UCSD-AML1 (cell line): ENCODE measurements around the gene ATP6V0D1.

Source experiments
- DNase-seq: peaks from one replicate; lab custom pipeline; 2025; ENCODE audit not compliant: unreplicated experiment; lab: John Stamatoyannopoulos, UW

The ATP6V0D1 gene

DNA sequence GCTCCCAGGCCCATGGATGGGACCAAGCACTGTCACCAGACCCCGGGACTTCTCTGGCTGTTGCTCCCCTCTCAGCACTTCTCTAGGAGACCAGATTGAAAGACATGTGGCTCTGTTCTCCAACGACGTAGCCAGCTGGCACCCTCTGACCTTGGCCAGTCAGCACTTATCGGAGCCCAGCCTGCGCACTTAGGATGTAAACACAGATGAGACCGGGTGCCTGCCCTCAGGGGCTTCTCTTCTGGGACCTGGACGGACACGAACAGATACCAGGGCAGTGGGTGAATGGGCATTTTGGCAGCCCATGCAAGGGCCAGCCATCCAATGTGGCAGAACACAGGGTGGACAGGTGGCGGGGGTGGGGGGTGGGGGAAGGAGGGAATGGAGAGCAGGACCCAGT is 71.3 kb downstream of the ATP6V0D1 start:
- DNase-seq = no peak

- no peak for DNase-seq
These were observed 73.0 kb downstream of the ATP6V0D1 start for GRCh38 chr16:67407788-67408452.

DNA sequence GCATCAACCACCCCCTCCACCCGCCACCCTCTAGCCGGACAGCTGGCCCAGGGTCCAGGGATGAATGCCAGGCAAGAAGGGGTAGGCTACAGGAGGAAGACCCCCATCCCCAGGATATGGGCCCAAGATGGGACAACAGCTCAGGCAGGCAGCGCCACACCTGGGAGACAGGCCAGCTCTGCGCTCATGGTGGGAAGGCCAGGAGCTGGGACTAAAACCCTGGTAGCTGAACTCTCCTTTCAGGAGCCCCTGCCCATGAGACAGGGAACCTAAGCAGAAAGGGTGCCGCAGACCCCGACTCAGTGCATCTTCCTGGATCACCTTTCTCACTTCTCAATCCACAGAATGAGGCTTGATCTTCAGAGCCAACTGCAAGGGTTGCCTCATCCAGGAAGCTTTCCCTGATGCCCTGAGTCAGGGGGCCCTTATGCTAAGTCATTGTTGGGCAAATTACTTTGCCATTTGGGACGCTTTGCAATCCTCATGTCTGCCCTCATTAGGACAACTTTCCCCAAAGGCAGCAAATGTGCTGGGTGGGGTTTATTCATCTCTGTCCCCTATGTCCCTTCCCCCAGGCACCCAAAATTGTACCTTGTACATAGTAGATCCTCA is 73.7 kb downstream of the ATP6V0D1 start:
- no peak for DNase-seq

DNA sequence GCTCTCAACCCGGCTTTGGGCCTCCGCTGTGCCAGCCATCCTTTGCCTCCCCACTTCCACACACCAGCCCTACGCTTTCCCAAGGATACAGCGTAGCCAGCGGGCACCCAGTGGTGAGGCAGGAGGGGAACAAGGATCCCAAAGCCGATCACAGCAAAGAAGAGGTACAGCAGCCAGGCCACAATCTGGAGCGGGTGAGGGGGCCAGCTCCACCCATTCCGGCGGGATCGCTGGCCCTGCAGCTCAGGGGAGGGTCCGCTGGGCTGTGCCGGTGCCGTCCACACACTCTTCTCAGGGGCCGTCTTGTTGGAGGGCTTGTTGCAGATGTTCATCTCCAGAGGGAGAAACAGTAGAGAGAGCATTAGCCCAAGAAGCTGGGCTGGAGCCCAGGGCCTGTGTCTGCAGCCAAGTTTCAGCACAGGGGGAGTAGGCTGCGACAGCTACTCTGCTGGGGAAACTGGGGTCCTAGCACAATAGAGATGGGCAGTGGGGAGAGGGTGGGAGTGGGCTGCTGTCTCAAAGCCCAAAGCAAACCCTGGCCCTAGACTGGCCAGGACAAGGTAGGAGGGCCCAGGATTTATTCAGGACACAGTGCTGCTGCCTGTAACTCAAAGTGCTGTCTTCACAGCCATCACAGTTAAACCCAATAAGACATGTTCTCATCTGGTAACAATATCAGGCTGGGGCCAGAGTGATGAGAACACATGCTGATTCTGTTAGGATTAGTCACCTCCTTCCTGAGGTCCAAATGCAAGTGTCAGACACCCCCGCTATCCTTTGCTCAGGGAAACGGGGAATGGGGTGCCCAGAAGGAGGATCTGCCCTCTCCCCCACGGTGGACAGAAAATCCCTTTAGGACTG is 74.6 kb downstream of the ATP6V0D1 start:
- no peak for DNase-seq

DNA sequence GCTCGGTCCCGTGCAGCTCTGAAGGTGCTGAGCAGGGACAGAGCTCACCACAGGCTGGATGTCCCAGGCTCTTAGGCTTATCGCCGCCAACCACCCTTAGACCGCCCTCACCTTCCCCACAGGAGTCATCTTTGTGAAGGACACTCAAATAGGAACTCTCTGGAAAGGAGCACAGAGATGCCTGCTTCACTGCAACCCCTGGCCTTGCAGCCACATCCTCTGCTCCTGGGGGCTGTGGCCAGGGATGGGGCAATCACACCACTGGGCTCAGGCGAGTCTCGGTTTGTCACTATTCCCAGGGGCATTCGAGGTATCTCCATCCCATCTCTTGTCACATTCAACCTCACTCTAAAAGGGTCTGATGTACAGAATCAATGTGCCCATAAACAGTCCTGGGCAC is 75.6 kb downstream of the ATP6V0D1 start:
- no peak for DNase-seq

- no peak for DNase-seq
These were observed 76.2 kb downstream of the ATP6V0D1 start for GRCh38 chr16:67404740-67405226.

DNA sequence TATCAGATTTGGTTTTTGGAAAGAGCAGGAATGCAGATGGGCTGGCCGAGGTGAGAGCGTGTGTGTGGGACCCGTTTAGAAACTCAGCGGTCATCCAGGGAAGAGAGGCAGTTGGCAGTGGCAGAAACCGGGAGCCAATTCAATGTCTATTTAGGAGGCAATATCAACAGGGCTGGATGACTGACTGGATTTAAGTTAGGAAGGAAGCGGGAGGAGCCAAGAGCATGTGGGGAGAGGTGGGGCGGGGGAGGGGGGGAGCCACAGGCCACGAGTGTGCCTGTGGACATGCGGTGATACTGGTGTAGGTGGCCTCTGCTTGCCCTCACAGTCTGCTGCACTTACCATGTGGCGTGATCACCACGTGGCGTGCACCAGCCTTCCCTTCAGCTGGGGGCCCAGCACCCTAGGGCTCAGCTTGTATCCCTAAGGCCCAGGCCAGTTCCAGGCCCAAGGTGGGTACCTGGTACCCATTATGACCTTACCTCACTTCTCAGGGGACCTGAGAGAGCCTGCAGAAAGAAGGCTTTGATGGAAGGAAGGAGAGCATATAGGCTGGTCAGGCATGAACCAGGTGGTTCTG is 76.9 kb downstream of the ATP6V0D1 start:
- DNase-seq = peak; percentile 28

DNA sequence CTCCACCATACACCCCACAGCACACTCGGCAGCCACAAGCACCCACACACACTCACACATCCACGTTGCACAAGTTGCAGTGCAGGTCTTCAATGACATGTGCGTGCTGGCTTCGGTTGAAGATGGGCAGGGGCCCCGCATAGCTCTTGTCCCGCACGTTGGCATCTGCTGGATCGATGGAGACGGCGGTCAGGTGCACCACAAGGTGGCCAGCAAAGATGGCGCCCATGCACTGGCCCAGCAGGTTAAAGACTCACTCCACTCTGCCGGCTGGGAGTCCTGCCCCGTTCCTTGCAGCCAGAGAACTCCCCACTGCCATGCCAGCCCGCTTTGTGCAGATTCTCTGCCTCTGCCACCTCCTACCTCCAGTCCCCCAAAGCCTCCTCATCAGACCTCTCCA is 80.1 kb downstream of the ATP6V0D1 start:
- no peak for DNase-seq

- no peak for DNase-seq
These were observed 80.9 kb downstream of the ATP6V0D1 start for GRCh38 chr16:67399749-67400704.

DNA sequence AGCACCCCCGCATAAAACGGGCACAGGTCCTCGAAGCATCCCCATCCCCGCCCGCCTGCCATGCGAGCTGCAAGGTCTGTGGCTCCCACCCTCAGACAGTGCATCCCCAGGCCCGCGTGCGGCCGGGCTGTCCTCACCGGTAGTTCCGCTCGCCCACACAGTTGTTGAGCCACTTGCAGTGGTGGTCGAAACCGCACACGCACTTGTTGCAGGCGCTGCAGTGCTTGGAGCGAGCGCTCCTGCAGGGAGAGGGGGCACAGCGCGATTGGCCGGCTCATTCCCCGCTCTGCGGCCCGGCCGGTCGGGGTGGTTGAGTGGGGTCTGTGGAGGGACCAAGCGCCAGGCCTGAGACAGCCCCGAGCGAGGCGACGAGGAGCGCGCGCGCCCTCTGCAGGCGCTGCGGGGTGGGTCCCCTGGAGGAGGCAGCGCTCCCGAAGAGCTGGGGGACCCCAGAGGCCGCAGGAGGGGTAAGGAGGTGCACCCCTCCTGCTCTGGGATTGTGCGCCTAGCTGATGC is 81.7 kb downstream of the ATP6V0D1 start:
- DNase-seq = peak; percentile 44

DNA sequence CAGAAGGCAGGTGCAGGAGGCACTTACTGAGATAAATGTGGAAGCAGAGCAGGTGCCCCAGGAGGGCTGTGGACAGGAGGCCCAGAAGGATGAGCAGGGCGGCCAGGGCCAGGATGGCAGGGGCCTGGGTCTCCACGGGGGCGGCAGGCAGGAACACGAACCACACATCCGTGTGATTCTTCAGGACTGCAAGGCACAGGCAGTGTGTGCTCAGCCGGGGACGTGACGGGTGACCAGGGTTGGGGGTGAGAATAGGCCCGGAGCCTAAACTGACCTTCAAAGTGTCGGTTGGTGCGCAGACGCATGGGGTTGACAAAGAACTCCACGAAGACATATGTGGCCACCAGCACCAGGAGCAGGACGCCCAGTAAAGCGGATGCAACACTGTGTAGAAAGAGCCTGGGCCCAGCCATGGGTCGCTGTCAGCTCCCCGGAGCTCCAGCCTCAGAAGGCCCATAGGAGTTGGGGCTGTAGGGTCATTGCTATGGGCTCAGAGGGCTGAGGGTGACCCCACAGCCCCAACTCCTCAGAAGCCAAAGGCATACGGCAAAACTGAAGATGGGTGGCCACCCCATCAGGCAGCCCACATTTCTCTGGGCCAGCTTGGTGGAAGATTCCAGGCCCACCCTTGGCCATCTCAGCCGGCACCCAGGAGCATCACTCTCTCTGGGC is 82.3 kb downstream of the ATP6V0D1 start:
- DNase-seq = no peak

- DNase-seq = no peak
These were observed 83.0 kb downstream of the ATP6V0D1 start for GRCh38 chr16:67397812-67398545.

- DNase-seq = no peak
These were observed 83.7 kb downstream of the ATP6V0D1 start for GRCh38 chr16:67397036-67397801.

GRCh38 chr16:67396159-67397035 is 84.6 kb downstream of the ATP6V0D1 start:
- no peak for DNase-seq

DNA sequence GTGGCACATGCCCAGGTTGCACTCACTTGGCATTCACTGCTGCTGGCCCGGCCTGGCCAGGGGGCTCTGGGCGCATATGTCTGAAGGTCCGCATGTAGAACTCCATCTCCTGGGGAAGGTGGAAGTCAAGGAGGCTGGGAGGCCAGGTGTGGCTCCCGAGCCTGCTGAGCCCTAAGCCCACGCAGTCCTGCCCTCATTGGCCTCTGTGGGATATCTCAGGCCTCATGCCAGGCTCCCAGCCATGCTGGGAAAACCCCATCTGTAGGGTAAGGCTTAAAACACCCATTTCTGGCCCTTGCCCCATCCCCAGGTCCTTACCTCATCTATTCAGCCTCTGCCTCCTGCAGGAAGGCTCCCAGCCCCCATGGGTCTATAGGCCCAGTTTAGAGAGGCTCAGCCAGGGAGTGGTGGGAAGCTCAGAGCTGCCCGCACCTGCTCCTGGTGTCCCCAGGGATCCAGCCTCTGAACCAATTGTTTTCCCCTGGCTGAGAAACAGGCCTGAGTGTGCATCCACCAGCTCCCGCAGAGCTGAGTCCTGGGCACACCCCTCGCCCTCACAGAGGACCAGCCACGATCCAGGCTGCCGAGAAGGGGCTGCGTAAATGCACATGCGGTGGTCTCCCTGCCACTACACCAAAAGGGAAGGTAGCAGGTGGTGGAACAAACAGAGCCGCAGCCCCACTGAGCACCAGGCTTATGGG is 85.3 kb downstream of the ATP6V0D1 start:
- no peak for DNase-seq

GRCh38 chr16:67395105-67395457 is 85.9 kb downstream of the ATP6V0D1 start:
- no peak for DNase-seq
